WTC11 (cell line): ENCODE results near the gene TWIST2. TPM values are rescaled to one million over a fixed set of nuclear protein-coding genes. Genes with fewer than 3 reads are reported as not detected.

ENCODE experiments used
- ATAC-seq: fragments of 200-7000 bp; cut with Tn5 transposase; 2 replicates; pipeline ENCODE4 v1.10.0; 2021; ENCODE audit warnings: mild to moderate bottlenecking, moderate library complexity
- CTCF ChIA-PET: fragments of 300-600 bp; sonication (Branson Sonifier 250); formaldehyde crosslinking; loops from one replicate; lab custom pipeline; 2021; ENCODE audit warnings: antibody characterized with exemption; lab: Charles Lee
- POLR2A ChIA-PET: fragments of 350-600 bp; sonication (Branson Sonifier 250); formaldehyde crosslinking; loops from one replicate; lab custom pipeline; 2021; ENCODE audit warnings: antibody characterized with exemption; lab: Charles Lee
- DNase-seq: peaks from one replicate; pipeline ENCODE4 v3.0.0; 2021; ENCODE audit warnings: low spot score
- H3K27ac Mint-ChIP-seq: 2 replicates; pipeline ENCODE4 v1.8.0; 2021; ENCODE audit warnings: mixed read lengths
- H3K27me3 Mint-ChIP-seq: 2 replicates; pipeline ENCODE4 v1.8.0; 2021; ENCODE audit warnings: low read depth, mild to moderate bottlenecking, moderate library complexity, mixed read lengths
- H3K36me3 Mint-ChIP-seq: 2 replicates; pipeline ENCODE4 v1.8.0; 2021; ENCODE audit warnings: mixed read lengths
- H3K4me1 Mint-ChIP-seq: 2 replicates; pipeline ENCODE4 v1.8.0; 2022; ENCODE audit warnings: mixed read lengths
- H3K4me3 Mint-ChIP-seq: 2 replicates; pipeline ENCODE4 v1.8.0; 2021; ENCODE audit warnings: mild to moderate bottlenecking, moderate library complexity, mixed read lengths
- H3K9me3 Mint-ChIP-seq: 2 replicates; pipeline ENCODE4 v1.8.0; 2021; ENCODE audit warnings: mixed read lengths
- CBFB ChIP-seq: sonication (generic); formaldehyde crosslinking; IDR thresholded peaks from 2 replicates; pipeline ENCODE4 v1.8.1; 2022; ENCODE audit warnings: mild to moderate bottlenecking, low read depth, missing genetic modification reagents
- CREB1 ChIP-seq: sonication (generic); formaldehyde crosslinking; IDR thresholded peaks from 2 replicates; pipeline ENCODE4 v1.8.0; 2023; ENCODE audit warnings: mild to moderate bottlenecking, missing genetic modification reagents
- FOXK1 ChIP-seq: sonication (generic); formaldehyde crosslinking; IDR thresholded peaks from 2 replicates; pipeline ENCODE4 v1.8.0; 2022; ENCODE audit warnings: mild to moderate bottlenecking, moderate library complexity, missing genetic modification reagents
- GABPB1 ChIP-seq: sonication (generic); formaldehyde crosslinking; IDR thresholded peaks from 2 replicates; pipeline ENCODE4 v1.8.1; 2023; ENCODE audit warnings: mild to moderate bottlenecking, missing genetic modification reagents
- GRHL2 ChIP-seq: fragments of 250-450 bp; sonication (Bioruptor Pico); IDR thresholded peaks from 2 replicates; pipeline ENCODE4 v1.8.0; 2022; ENCODE audit warnings: mild to moderate bottlenecking, moderate library complexity; ENCODE audit not compliant: insufficient replicate concordance, severe bottlenecking
- HMGA2 ChIP-seq: fragments of 250-450 bp; sonication (Bioruptor Pico); IDR thresholded peaks from 2 replicates; pipeline ENCODE4 v1.4.0; 2021; ENCODE audit warnings: mild to moderate bottlenecking, moderate library complexity
- IRF2 ChIP-seq: sonication (generic); formaldehyde crosslinking; IDR thresholded peaks from 2 replicates; pipeline ENCODE4 v1.8.0; 2022; ENCODE audit warnings: low read depth, missing genetic modification reagents, borderline replicate concordance
- MLX ChIP-seq: sonication (generic); formaldehyde crosslinking; IDR thresholded peaks from 2 replicates; pipeline ENCODE4 v1.8.1; 2023; ENCODE audit warnings: mild to moderate bottlenecking, missing genetic modification reagents, moderate library complexity
- MYBL2 ChIP-seq: sonication (generic); formaldehyde crosslinking; IDR thresholded peaks from 2 replicates; pipeline ENCODE4 v1.8.1; 2023; ENCODE audit warnings: mild to moderate bottlenecking, moderate library complexity, missing genetic modification reagents
- NFATC4 ChIP-seq: fragments of 250-450 bp; sonication (Bioruptor Pico); IDR thresholded peaks from 2 replicates; pipeline ENCODE4 v1.9.0; 2021; ENCODE audit warnings: mild to moderate bottlenecking
- NFYB ChIP-seq: sonication (generic); formaldehyde crosslinking; conservative IDR thresholded peaks from 2 replicates; pipeline ENCODE4 v1.8.0; 2022; ENCODE audit warnings: low read depth, missing genetic modification reagents
- NR3C1 ChIP-seq: sonication (generic); formaldehyde crosslinking; conservative IDR thresholded peaks from 2 replicates; pipeline ENCODE4 v1.8.1; 2023; ENCODE audit warnings: low read depth, mild to moderate bottlenecking, missing genetic modification reagents
- PRRX2 ChIP-seq: fragments of 250-450 bp; sonication (Bioruptor Pico); IDR thresholded peaks from 2 replicates; pipeline ENCODE4 v1.8.0; 2021; ENCODE audit warnings: mild to moderate bottlenecking
- RELA ChIP-seq: sonication (generic); formaldehyde crosslinking; IDR thresholded peaks from 2 replicates; pipeline ENCODE4 v1.8.1; 2022; ENCODE audit warnings: missing genetic modification reagents, mild to moderate bottlenecking, borderline replicate concordance
- RORB ChIP-seq: fragments of 250-450 bp; sonication (Bioruptor Pico); IDR thresholded peaks from 2 replicates; pipeline ENCODE4 v1.9.0; 2021; ENCODE audit warnings: mild to moderate bottlenecking
- USF2 ChIP-seq: sonication (generic); formaldehyde crosslinking; IDR thresholded peaks from 2 replicates; pipeline ENCODE4 v1.8.1; 2023; ENCODE audit warnings: mild to moderate bottlenecking, missing genetic modification reagents, moderate library complexity
- ZNF121 ChIP-seq: sonication (generic); formaldehyde crosslinking; IDR thresholded peaks from 2 replicates; pipeline ENCODE4 v1.8.0; 2023; ENCODE audit warnings: missing genetic modification reagents
- ZNF219 ChIP-seq: sonication (generic); formaldehyde crosslinking; IDR thresholded peaks from 2 replicates; pipeline ENCODE4 v1.8.0; 2023; ENCODE audit warnings: missing genetic modification reagents, mild to moderate bottlenecking, borderline replicate concordance
- ZNF416 ChIP-seq: fragments of 250-450 bp; sonication (Bioruptor Pico); IDR thresholded peaks from 2 replicates; pipeline ENCODE4 v1.9.0; 2021; ENCODE audit warnings: mild to moderate bottlenecking, inconsistent platforms
- total RNA-seq: library from RNA; stranded (reverse); gene quantifications from 3 replicates; pipeline ENCODE4 v1.2.3, GENCODE V29; 2021
- TF ChIP-seq, protein P1 (sequence below): sonication (generic); formaldehyde crosslinking; IDR thresholded peaks from 2 replicates; pipeline ENCODE4 v1.8.1; 2023; ENCODE audit warnings: mild to moderate bottlenecking, missing genetic modification reagents
- TF ChIP-seq, protein P2 (sequence below): fragments of 250-450 bp; sonication (Bioruptor Pico); IDR thresholded peaks from 2 replicates; pipeline ENCODE4 v1.9.0; 2021; ENCODE audit warnings: moderate library complexity, mild to moderate bottlenecking, inconsistent platforms, borderline replicate concordance
- TF ChIP-seq, protein P3 (sequence below): fragments of 250-450 bp; sonication (Bioruptor Pico); IDR thresholded peaks from 2 replicates; pipeline ENCODE4 v1.9.0; 2021; ENCODE audit warnings: mild to moderate bottlenecking
- TF ChIP-seq, protein P4 (sequence below): sonication (generic); formaldehyde crosslinking; IDR thresholded peaks from 2 replicates; pipeline ENCODE4 v1.8.1; 2022; ENCODE audit warnings: low read depth, missing genetic modification reagents, borderline replicate concordance

Gene TWIST2
- total RNA-seq, 1 experiment from 2014 or later, result 5.7 TPM

GRCh38 chr2:238853721-238854120 lies 5.8 kb downstream of the TWIST2 start (continued):
- no peak for TF ChIP-seq GRHL2 (CRISPR knock-in tag)

DNA sequence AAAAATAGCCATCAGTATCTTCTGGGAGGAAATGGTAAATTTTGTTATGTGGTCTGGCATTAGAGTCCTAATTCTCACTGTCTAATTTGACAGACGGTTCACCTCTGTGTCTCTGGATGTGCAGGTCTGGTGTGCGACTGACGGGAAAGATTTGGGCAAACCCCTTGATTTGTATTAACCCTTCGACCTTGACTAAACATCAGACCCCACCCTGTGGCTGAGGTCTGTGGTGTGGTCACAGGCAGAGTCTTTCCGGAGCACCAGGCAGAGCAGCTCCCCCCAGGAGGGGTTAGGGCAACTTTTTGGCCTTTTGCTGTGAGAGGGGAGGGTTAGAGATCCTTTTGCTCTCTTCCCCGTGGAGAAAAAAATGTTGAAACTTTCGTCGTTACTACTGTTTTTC lies 6.4 kb downstream of the TWIST2 start:
- DNase-seq (no peak), ATAC-seq (no peak)
- TF ChIP-seq GABPB1 (CRISPR knock-in tag), result no peak
- no peak for TF ChIP-seq MLX (CRISPR knock-in tag)
- TF ChIP-seq NFYB (CRISPR knock-in tag), result no peak
- TF ChIP-seq, protein P1, sequence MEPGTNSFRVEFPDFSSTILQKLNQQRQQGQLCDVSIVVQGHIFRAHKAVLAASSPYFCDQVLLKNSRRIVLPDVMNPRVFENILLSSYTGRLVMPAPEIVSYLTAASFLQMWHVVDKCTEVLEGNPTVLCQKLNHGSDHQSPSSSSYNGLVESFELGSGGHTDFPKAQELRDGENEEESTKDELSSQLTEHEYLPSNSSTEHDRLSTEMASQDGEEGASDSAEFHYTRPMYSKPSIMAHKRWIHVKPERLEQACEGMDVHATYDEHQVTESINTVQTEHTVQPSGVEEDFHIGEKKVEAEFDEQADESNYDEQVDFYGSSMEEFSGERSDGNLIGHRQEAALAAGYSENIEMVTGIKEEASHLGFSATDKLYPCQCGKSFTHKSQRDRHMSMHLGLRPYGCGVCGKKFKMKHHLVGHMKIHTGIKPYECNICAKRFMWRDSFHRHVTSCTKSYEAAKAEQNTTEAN (CRISPR knock-in tag), result no peak
- no peak for TF ChIP-seq IRF2 (CRISPR knock-in tag)
- no peak for TF ChIP-seq ZNF121 (CRISPR knock-in tag)
- no peak for TF ChIP-seq RELA (CRISPR knock-in tag)
- no peak for TF ChIP-seq RORB
- TF ChIP-seq, protein P2, sequence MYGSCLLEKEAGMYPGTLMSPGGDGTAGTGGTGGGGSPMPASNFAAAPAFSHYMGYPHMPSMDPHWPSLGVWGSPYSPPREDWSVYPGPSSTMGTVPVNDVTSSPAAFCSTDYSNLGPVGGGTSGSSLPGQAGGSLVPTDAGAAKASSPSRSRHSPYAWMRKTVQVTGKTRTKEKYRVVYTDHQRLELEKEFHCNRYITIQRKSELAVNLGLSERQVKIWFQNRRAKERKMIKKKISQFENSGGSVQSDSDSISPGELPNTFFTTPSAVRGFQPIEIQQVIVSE, result no peak
- no peak for TF ChIP-seq CREB1
- no peak for TF ChIP-seq PRRX2 (CRISPR knock-in tag)
- ChIA-PET POLR2A (no interaction called here), CTCF (interaction anchor here (1.9 kb wide), 1 partner anchor 21 kb away, joined by 6 read pairs; no protein-coding TSS in a partner anchor)
- peaks cover 35% of the 10 kb centered on the region for H3K27me3 Mint-ChIP-seq
- no peaks in the 10 kb centered on the region for H3K9me3 Mint-ChIP-seq
- H3K27ac Mint-ChIP-seq, result no peak overlapping the region
- H3K4me1 Mint-ChIP-seq, result peaks cover 23% of the 10 kb centered on the region
- no peaks in the 10 kb centered on the region for H3K36me3 Mint-ChIP-seq
- H3K4me3 Mint-ChIP-seq, result no peak overlapping the region

DNA sequence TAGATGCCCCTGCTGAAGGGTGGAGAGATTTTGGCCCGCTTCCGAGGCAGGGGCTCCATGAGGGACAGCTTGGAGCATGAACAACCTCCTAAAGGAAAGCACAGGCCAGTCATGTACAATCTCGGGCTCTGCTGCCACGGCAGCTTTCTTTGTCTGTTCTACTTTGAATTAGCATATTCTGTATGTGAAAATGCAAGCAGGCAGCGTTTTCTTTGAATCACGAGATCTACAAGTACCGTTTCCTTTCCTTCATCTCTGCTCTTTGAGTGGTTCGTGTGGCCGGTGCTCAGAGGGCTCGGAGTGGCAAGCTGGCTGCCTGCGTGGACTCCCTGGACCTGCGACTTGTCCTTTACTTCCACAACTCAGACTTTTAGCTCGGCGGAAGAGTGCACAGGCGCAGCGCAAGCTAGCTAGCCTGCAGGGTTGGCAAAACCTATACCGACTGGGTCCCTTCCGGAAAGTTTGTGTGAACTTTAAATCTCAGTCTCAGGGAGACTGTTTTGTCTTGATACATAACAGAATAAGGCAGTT lies 6.9 kb downstream of the TWIST2 start:
- ATAC-seq, result 0 out of 2 replicates have a peak, but pooled peaks have one; percentile 24
- TF ChIP-seq CBFB (CRISPR knock-in tag) (no peak), RORB (no peak)
- no peak overlapping the region; the same call in 1 of the 2 replicates for H3K4me3 Mint-ChIP-seq

GRCh38 chr2:238855299-238855698 lies 7.4 kb downstream of the TWIST2 start:
- ChIA-PET POLR2A (no interaction called here), CTCF (interaction anchor here (1.9 kb wide), 1 partner anchor 20 kb away, joined by 6 read pairs; no protein-coding TSS in a partner anchor)
- H3K4me3 Mint-ChIP-seq, result no peak overlapping the region
- peaks cover 25% of the 10 kb centered on the region for H3K27me3 Mint-ChIP-seq
- H3K9me3 Mint-ChIP-seq, result no peaks in the 10 kb centered on the region
- ATAC-seq (no peak), DNase-seq (no peak)
- H3K4me1 Mint-ChIP-seq, result peaks cover 20% of the 10 kb centered on the region
- no peaks in the 10 kb centered on the region for H3K36me3 Mint-ChIP-seq
- no peak overlapping the region for H3K27ac Mint-ChIP-seq
- TF ChIP-seq, protein P3, sequence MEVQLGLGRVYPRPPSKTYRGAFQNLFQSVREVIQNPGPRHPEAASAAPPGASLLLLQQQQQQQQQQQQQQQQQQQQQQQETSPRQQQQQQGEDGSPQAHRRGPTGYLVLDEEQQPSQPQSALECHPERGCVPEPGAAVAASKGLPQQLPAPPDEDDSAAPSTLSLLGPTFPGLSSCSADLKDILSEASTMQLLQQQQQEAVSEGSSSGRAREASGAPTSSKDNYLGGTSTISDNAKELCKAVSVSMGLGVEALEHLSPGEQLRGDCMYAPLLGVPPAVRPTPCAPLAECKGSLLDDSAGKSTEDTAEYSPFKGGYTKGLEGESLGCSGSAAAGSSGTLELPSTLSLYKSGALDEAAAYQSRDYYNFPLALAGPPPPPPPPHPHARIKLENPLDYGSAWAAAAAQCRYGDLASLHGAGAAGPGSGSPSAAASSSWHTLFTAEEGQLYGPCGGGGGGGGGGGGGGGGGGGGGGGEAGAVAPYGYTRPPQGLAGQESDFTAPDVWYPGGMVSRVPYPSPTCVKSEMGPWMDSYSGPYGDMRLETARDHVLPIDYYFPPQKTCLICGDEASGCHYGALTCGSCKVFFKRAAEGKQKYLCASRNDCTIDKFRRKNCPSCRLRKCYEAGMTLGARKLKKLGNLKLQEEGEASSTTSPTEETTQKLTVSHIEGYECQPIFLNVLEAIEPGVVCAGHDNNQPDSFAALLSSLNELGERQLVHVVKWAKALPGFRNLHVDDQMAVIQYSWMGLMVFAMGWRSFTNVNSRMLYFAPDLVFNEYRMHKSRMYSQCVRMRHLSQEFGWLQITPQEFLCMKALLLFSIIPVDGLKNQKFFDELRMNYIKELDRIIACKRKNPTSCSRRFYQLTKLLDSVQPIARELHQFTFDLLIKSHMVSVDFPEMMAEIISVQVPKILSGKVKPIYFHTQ (CRISPR knock-in tag), result no peak
- TF ChIP-seq, protein P4, sequence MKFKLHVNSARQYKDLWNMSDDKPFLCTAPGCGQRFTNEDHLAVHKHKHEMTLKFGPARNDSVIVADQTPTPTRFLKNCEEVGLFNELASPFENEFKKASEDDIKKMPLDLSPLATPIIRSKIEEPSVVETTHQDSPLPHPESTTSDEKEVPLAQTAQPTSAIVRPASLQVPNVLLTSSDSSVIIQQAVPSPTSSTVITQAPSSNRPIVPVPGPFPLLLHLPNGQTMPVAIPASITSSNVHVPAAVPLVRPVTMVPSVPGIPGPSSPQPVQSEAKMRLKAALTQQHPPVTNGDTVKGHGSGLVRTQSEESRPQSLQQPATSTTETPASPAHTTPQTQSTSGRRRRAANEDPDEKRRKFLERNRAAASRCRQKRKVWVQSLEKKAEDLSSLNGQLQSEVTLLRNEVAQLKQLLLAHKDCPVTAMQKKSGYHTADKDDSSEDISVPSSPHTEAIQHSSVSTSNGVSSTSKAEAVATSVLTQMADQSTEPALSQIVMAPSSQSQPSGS, result no peak
- no peak for TF ChIP-seq USF2 (CRISPR knock-in tag)
- TF ChIP-seq NFATC4 (CRISPR knock-in tag), result no peak
- no peak for TF ChIP-seq FOXK1 (CRISPR knock-in tag)
- TF ChIP-seq NR3C1 (CRISPR knock-in tag), result no peak
- no peak for TF ChIP-seq ZNF416 (CRISPR knock-in tag)
- TF ChIP-seq ZNF121 (CRISPR knock-in tag), result no peak
- no peak for TF ChIP-seq ZNF219
- TF ChIP-seq NFYB (CRISPR knock-in tag), result no peak
- TF ChIP-seq HMGA2 (CRISPR knock-in tag), result no peak
- TF ChIP-seq MYBL2 (CRISPR knock-in tag), result no peak

More for the DNA sequence above, 6.9 kb downstream of the TWIST2 start:
- CTCF ChIA-PET, result interaction anchor here (1.9 kb wide), 1 partner anchor 21 kb away, joined by 6 read pairs; no protein-coding TSS in a partner anchor
- Mint-ChIP-seq H3K27me3 (peaks cover 31% of the 10 kb centered on the region), H3K9me3 (no peaks in the 10 kb centered on the region), H3K27ac (peak overlapping the region; percentile 21; the same call in 1 of the 2 replicates), H3K36me3 (no peaks in the 10 kb centered on the region), H3K4me1 (peaks cover 21% of the 10 kb centered on the region)
- POLR2A ChIA-PET, result no interaction called here
- no peak for DNase-seq
